ENCODE measurements around the gene MIOX.
A peak's percentile ranks its signal among the peaks of the same experiment; 100 is the strongest.

The MIOX gene

GRCh38 chr22:50507421-50507990 is 20.8 kb downstream of the MIOX start, which contains the start of gene LMF2 (continued):
- TF ChIP-seq ZNF18 (tag by site-specific recombination; IDR thresholded peaks at IDR 0.05) = no peak
- no peak for TF ChIP-seq ZNF19 (tag by site-specific recombination; IDR thresholded peaks at IDR 0.05; ENCODE audit: low read depth)
- TF ChIP-seq ZBTB8A (tag by site-specific recombination; IDR thresholded peaks at IDR 0.05) = peak; percentile 64
- no peak for TF ChIP-seq ZFP37 (tag by site-specific recombination; IDR thresholded peaks at IDR 0.05)
- TF ChIP-seq ZNF433 (tag by site-specific recombination; IDR thresholded peaks at IDR 0.05; ENCODE audit: low read depth) = no peak
- no peak for TF ChIP-seq ZNF704 (tag by site-specific recombination; IDR thresholded peaks at IDR 0.05)
- TF ChIP-seq GFI1B (tag by site-specific recombination; IDR thresholded peaks at IDR 0.05) = no peak
- no peak for TF ChIP-seq ZNF280D (tag by site-specific recombination; IDR thresholded peaks at IDR 0.05)
- no peak for TF ChIP-seq TRIM28 (IDR thresholded peaks at IDR 0.05; ENCODE audit: borderline replicate concordance, low read length)
- no peak for TF ChIP-seq ZNF664 (tag by site-specific recombination; IDR thresholded peaks at IDR 0.05)
- TF ChIP-seq ZNF394 (tag by site-specific recombination; IDR thresholded peaks at IDR 0.05; ENCODE audit: borderline replicate concordance) = no peak; the same call in 1 of the 2 replicates
- TF ChIP-seq ZNF660 (tag by site-specific recombination; IDR thresholded peaks at IDR 0.05) = no peak
- TF ChIP-seq MZF1 (tag by site-specific recombination; IDR thresholded peaks at IDR 0.05; ENCODE audit: borderline replicate concordance) = no peak
- no peak for TF ChIP-seq ZNF670 (tag by site-specific recombination; IDR thresholded peaks at IDR 0.05; ENCODE audit: low read depth)
- no peak for TF ChIP-seq PRDM4 (tag by site-specific recombination; IDR thresholded peaks at IDR 0.05)
- no peak for TF ChIP-seq ZSCAN18 (tag by site-specific recombination; IDR thresholded peaks at IDR 0.05)
- no peak for TF ChIP-seq ZNF266 (tag by site-specific recombination; IDR thresholded peaks at IDR 0.05; ENCODE audit: low read depth)
- TF ChIP-seq ZNF155 (tag by site-specific recombination; IDR thresholded peaks at IDR 0.05) = no peak
- TF ChIP-seq ZSCAN30 (tag by site-specific recombination; IDR thresholded peaks at IDR 0.05) = 0 out of 2 replicates have a peak, but pooled peaks have one; percentile 32
- no peak for TF ChIP-seq ZNF37A (tag by site-specific recombination; IDR thresholded peaks at IDR 0.05)
- no peak for TF ChIP-seq ZNF76 (tag by site-specific recombination; IDR thresholded peaks at IDR 0.05; ENCODE audit: borderline replicate concordance, low read depth)
- TF ChIP-seq ZNF132 (tag by site-specific recombination; IDR thresholded peaks at IDR 0.05; ENCODE audit: borderline replicate concordance) = no peak
- TF ChIP-seq ZNF223 (tag by site-specific recombination; IDR thresholded peaks at IDR 0.05) = no peak
- no peak for TF ChIP-seq ZNF555 (tag by site-specific recombination; conservative IDR thresholded peaks at IDR 0.05)
- no peak for TF ChIP-seq ZNF530 (tag by site-specific recombination; IDR thresholded peaks at IDR 0.05; ENCODE audit: low read depth)
- TF ChIP-seq ZNF362 (tag by site-specific recombination; IDR thresholded peaks at IDR 0.05) = no peak
- TF ChIP-seq SCRT2 (tag by site-specific recombination; IDR thresholded peaks at IDR 0.05) = no peak
- TF ChIP-seq PRDM6 (tag by site-specific recombination; IDR thresholded peaks at IDR 0.05) = no peak

Measured in HEK293 (cell line).